SU-DHL-6 (cell line): ENCODE data around the gene KRT5.

Experiments
- H2AFZ ChIP-seq: fragments of 200-600 bp; sonication (generic); 2 replicates; pipeline ENCODE4 v1.6.1; 2014; ENCODE audit warnings: low read depth, mild to moderate bottlenecking, moderate library complexity, mixed read lengths, antibody characterized with exemption, low read length; ENCODE audit not compliant: severe bottlenecking
- H3F3A ChIP-seq: fragments of 200-600 bp; shearing (Covaris generic); 2 replicates; pipeline ENCODE4 v1.6.0; 2016; ENCODE audit warnings: antibody characterized with exemption, mild to moderate bottlenecking; ENCODE audit not compliant: insufficient read depth
- H3K27ac ChIP-seq: fragments of 200-600 bp; sonication (generic); 2 replicates; pipeline ENCODE4 v1.5.1; 2016; ENCODE audit warnings: low read depth, mild to moderate bottlenecking, low read length, moderate library complexity, mixed read lengths
- H3K27me3 ChIP-seq: fragments of 200-600 bp; sonication (generic), shearing (Covaris generic); 2 replicates; pipeline ENCODE4 v1.6.0; 2014; ENCODE audit warnings: mild to moderate bottlenecking, low read length
- H3K36me3 ChIP-seq: fragments of 200-600 bp; sonication (generic); 2 replicates; pipeline ENCODE4 v1.6.1; 2014; ENCODE audit warnings: mild to moderate bottlenecking, low read length, mixed read lengths
- H3K4me2 ChIP-seq: fragments of 300-600, 200-600 bp; shearing (Covaris generic), sonication (generic); 2 replicates; pipeline ENCODE4 v1.6.0; 2014; ENCODE audit warnings: low read length, low read depth, mild to moderate bottlenecking; ENCODE audit not compliant: poor library complexity, severe bottlenecking
- H3K4me3 ChIP-seq: fragments of 200-600 bp; sonication (generic); 2 replicates; pipeline ENCODE4 v1.5.1; 2014; ENCODE audit warnings: antibody characterized with exemption, low read length, mild to moderate bottlenecking, mixed read lengths; ENCODE audit not compliant: insufficient read depth, poor library complexity, severe bottlenecking
- H3K79me2 ChIP-seq: fragments of 200-600 bp; sonication (generic); 2 replicates; pipeline ENCODE4 v1.6.1; 2014; ENCODE audit warnings: mild to moderate bottlenecking, low read length, moderate library complexity; ENCODE audit not compliant: insufficient read depth
- H3K9ac ChIP-seq: fragments of 200-600 bp; sonication (generic); 2 replicates; pipeline ENCODE4 v1.7.0; 2014; ENCODE audit warnings: mild to moderate bottlenecking, low read length
- H3K9me2 ChIP-seq: fragments of 200-600 bp; sonication (generic); replicated peaks from 2 replicates; pipeline ENCODE4 v1.6.1; 2014; ENCODE audit warnings: low read length; ENCODE audit not compliant: insufficient read depth
- H3K9me3 ChIP-seq: fragments of 200-600 bp; sonication (generic); 2 replicates; pipeline ENCODE4 v1.6.1; 2014; ENCODE audit warnings: low read length, mixed read lengths; ENCODE audit not compliant: insufficient read depth
- H4K20me1 ChIP-seq: fragments of 200-600 bp; sonication (generic); 2 replicates; pipeline ENCODE4 v1.6.1; 2014; ENCODE audit warnings: low read depth, mild to moderate bottlenecking, antibody characterized with exemption, low read length, moderate library complexity, mixed read lengths
- CTCF ChIP-seq: fragments of 200-600 bp; sonication (generic); IDR thresholded peaks from one replicate; pipeline ENCODE4 v1.5.1; 2017; ENCODE audit warnings: antibody characterized with exemption, mild to moderate bottlenecking, low read length, moderate library complexity; ENCODE audit not compliant: insufficient read depth, poor library complexity, severe bottlenecking
- EZH2phosphoT487 ChIP-seq: fragments of 200-600 bp; sonication (generic), shearing (Covaris generic); conservative IDR thresholded peaks from 2 replicates; pipeline ENCODE4 v1.6.1; 2018; ENCODE audit warnings: mild to moderate bottlenecking, antibody characterized with exemption, low read length, moderate library complexity, mixed read lengths

The KRT5 gene

GRCh38 chr12:52531566-52532300, 11.5 kb upstream of the KRT5 start:
- no peaks in the 10 kb centered on the region for H3F3A ChIP-seq
- no peak overlapping the region for H3K4me2 ChIP-seq

GRCh38 chr12:52530905-52531304, 10.7 kb upstream of the KRT5 start:
- Histone ChIP-seq H3K9ac (no peak overlapping the region), H4K20me1 (no peaks in the 10 kb centered on the region), H2AFZ (no peak overlapping the region), H3K79me2 (no peaks in the 10 kb centered on the region), H3K4me3 (no peak overlapping the region), H3K36me3 (no peaks in the 10 kb centered on the region), H3K27ac (no peak overlapping the region), H3K27me3 (no peaks in the 10 kb centered on the region), H3K4me2 (no peak overlapping the region), H3K9me3 (no peaks in the 10 kb centered on the region), H3K9me2 (no peaks in the 10 kb centered on the region), H3F3A (no peaks in the 10 kb centered on the region)
- TF ChIP-seq CTCF (no peak), EZH2phosphoT487 (no peak)

More at GRCh38 chr12:52531566-52532300, 11.5 kb upstream of the KRT5 start:
- Histone ChIP-seq H4K20me1 (no peaks in the 10 kb centered on the region), H3K9me2 (no peaks in the 10 kb centered on the region), H3K36me3 (no peaks in the 10 kb centered on the region), H3K9me3 (no peaks in the 10 kb centered on the region), H3K27me3 (no peaks in the 10 kb centered on the region), H3K27ac (no peak overlapping the region), H3K79me2 (no peaks in the 10 kb centered on the region), H3K4me3 (no peak overlapping the region), H3K9ac (no peak overlapping the region), H2AFZ (no peak overlapping the region)
- no peak for TF ChIP-seq CTCF
- TF ChIP-seq EZH2phosphoT487 = no peak

GRCh38 chr12:52530366-52530765, 10.2 kb upstream of the KRT5 start:
- Histone ChIP-seq H3K4me2 (no peak overlapping the region), H3K4me3 (no peak overlapping the region), H4K20me1 (no peaks in the 10 kb centered on the region), H3K9me2 (no peaks in the 10 kb centered on the region), H3K79me2 (no peaks in the 10 kb centered on the region), H3K9ac (no peak overlapping the region), H2AFZ (no peak overlapping the region), H3K9me3 (no peaks in the 10 kb centered on the region), H3K27me3 (no peaks in the 10 kb centered on the region), H3K27ac (no peak overlapping the region), H3F3A (no peaks in the 10 kb centered on the region), H3K36me3 (no peaks in the 10 kb centered on the region)
- TF ChIP-seq CTCF (no peak), EZH2phosphoT487 (no peak)
